WTC11 (cell line): ENCODE results near the gene GLYATL3.

Experiments
- AFF4 ChIP-seq: sonication (generic); formaldehyde crosslinking; IDR thresholded peaks from 2 replicates; pipeline ENCODE4 v1.8.1; 2023; ENCODE audit warnings: mild to moderate bottlenecking, missing genetic modification reagents, borderline replicate concordance
- CBFB ChIP-seq: sonication (generic); formaldehyde crosslinking; IDR thresholded peaks from 2 replicates; pipeline ENCODE4 v1.8.1; 2022; ENCODE audit warnings: mild to moderate bottlenecking, low read depth, missing genetic modification reagents
- CREB1 ChIP-seq: sonication (generic); formaldehyde crosslinking; IDR thresholded peaks from 2 replicates; pipeline ENCODE4 v1.8.0; 2023; ENCODE audit warnings: mild to moderate bottlenecking, missing genetic modification reagents
- CTCF ChIP-seq: fragments of 200-600 bp; IDR thresholded peaks from 2 replicates; pipeline ENCODE4 v1.8.0; 2022; ENCODE audit warnings: antibody characterized with exemption
- ETV6 ChIP-seq: sonication (generic); formaldehyde crosslinking; IDR thresholded peaks from 2 replicates; pipeline ENCODE4 v1.8.1; 2022; ENCODE audit warnings: mild to moderate bottlenecking, missing genetic modification reagents
- FOXP1 ChIP-seq: sonication (generic); formaldehyde crosslinking; IDR thresholded peaks from 2 replicates; pipeline ENCODE4 v1.8.0; 2022; ENCODE audit warnings: missing genetic modification reagents, mild to moderate bottlenecking, moderate library complexity, borderline replicate concordance
- GABPB1 ChIP-seq: sonication (generic); formaldehyde crosslinking; IDR thresholded peaks from 2 replicates; pipeline ENCODE4 v1.8.1; 2023; ENCODE audit warnings: mild to moderate bottlenecking, missing genetic modification reagents
- MAX ChIP-seq: sonication (generic); formaldehyde crosslinking; IDR thresholded peaks from 2 replicates; pipeline ENCODE4 v1.8.0; 2022; ENCODE audit warnings: mild to moderate bottlenecking, missing genetic modification reagents
- NR3C1 ChIP-seq: sonication (generic); formaldehyde crosslinking; conservative IDR thresholded peaks from 2 replicates; pipeline ENCODE4 v1.8.1; 2023; ENCODE audit warnings: low read depth, mild to moderate bottlenecking, missing genetic modification reagents
- SP1 ChIP-seq: sonication (generic); formaldehyde crosslinking; conservative IDR thresholded peaks from 2 replicates; pipeline ENCODE4 v1.8.1; 2022; ENCODE audit warnings: missing genetic modification reagents
- STAT6 ChIP-seq: sonication (generic); formaldehyde crosslinking; conservative IDR thresholded peaks from 2 replicates; pipeline ENCODE4 v1.8.1; 2023; ENCODE audit warnings: mild to moderate bottlenecking, low read depth, missing genetic modification reagents, moderate library complexity
- TP53 ChIP-seq: sonication (generic); formaldehyde crosslinking; IDR thresholded peaks from 2 replicates; pipeline ENCODE4 v1.8.1; 2023; ENCODE audit warnings: mild to moderate bottlenecking, missing genetic modification reagents
- ZNF423 ChIP-seq: fragments of 250-450 bp; sonication (Bioruptor Pico); IDR thresholded peaks from 2 replicates; pipeline ENCODE4 v2.1.2; 2022; ENCODE audit warnings: mild to moderate bottlenecking, moderate library complexity
- ZNF425 ChIP-seq: fragments of 250-450 bp; sonication (Bioruptor Pico); conservative IDR thresholded peaks from 2 replicates; pipeline ENCODE4 v1.9.0; 2021; ENCODE audit warnings: mild to moderate bottlenecking

- no peak for TF ChIP-seq SP1 (CRISPR knock-in tag)
- no peak for TF ChIP-seq CTCF
- no peak for TF ChIP-seq MAX (CRISPR knock-in tag)
- TF ChIP-seq ZNF425 (CRISPR knock-in tag), result no peak
- no peak for TF ChIP-seq GABPB1 (CRISPR knock-in tag)
- TF ChIP-seq CBFB, result no peak
- no peak for TF ChIP-seq ZNF423 (CRISPR knock-in tag)
- no peak for TF ChIP-seq STAT6 (CRISPR knock-in tag)
- TF ChIP-seq ETV6 (CRISPR knock-in tag), result no peak
- TF ChIP-seq FOXP1 (CRISPR knock-in tag), result no peak
- no peak for TF ChIP-seq AFF4 (CRISPR knock-in tag)
- TF ChIP-seq TP53 (CRISPR knock-in tag), result no peak
- no peak for TF ChIP-seq NR3C1
- TF ChIP-seq CREB1 (CRISPR knock-in tag), result no peak
These were observed 70.9 kb downstream of the GLYATL3 start for GRCh38 chr6:49570474-49571079.
